ENCODE measurements around the gene GALNT6. TPM values are rescaled to one million over a fixed set of nuclear protein-coding genes. Genes with fewer than 3 reads are reported as not detected.
A peak's percentile ranks its signal among the peaks of the same experiment; 100 is the strongest.

The GALNT6 gene
- total and polyA plus RNA-seq, 2 experiments from 2014 or later = 4.3 to 5.4 TPM

DNA sequence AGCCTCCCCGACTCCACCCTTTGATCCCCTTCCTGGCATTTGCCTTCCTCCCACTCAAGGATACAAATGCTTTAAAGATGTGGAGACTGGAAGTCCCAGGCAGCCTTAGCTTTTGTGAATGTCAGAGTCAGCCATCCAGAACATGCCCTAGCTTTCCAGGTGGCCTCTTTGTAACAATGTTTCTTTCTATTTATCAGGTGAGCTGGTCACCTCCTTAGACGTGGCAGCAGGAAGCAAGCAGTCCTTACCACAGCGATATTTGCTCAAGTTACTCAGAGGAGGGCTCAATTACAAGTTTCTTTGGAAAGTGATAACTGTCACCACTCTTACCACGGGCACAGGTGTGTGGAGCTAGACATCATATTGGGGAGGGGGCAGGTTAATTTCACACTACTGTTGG, 4.9 kb downstream of the GALNT6 start:
- TF ChIP-seq, protein P1, sequence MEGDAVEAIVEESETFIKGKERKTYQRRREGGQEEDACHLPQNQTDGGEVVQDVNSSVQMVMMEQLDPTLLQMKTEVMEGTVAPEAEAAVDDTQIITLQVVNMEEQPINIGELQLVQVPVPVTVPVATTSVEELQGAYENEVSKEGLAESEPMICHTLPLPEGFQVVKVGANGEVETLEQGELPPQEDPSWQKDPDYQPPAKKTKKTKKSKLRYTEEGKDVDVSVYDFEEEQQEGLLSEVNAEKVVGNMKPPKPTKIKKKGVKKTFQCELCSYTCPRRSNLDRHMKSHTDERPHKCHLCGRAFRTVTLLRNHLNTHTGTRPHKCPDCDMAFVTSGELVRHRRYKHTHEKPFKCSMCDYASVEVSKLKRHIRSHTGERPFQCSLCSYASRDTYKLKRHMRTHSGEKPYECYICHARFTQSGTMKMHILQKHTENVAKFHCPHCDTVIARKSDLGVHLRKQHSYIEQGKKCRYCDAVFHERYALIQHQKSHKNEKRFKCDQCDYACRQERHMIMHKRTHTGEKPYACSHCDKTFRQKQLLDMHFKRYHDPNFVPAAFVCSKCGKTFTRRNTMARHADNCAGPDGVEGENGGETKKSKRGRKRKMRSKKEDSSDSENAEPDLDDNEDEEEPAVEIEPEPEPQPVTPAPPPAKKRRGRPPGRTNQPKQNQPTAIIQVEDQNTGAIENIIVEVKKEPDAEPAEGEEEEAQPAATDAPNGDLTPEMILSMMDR (IDR thresholded peaks at IDR 0.05; ENCODE audit: low read depth, low read length) = no peak
- no peaks in the 10 kb centered on the region for H3K9me3 ChIP-seq (ENCODE audit: low read depth)
- DNase-seq (ENCODE audit: low read depth in 1 of 2, low spot score in 1 of 2) = no peak
- H3K36me3 ChIP-seq = no peaks in the 10 kb centered on the region
- no peak overlapping the region for H3K27ac ChIP-seq
- no peak overlapping the region for H3K4me3 ChIP-seq
- peaks cover 14% of the 10 kb centered on the region for H3K4me1 ChIP-seq (ENCODE audit: low read depth)
- H3K27me3 ChIP-seq = no peaks in the 10 kb centered on the region

DNA sequence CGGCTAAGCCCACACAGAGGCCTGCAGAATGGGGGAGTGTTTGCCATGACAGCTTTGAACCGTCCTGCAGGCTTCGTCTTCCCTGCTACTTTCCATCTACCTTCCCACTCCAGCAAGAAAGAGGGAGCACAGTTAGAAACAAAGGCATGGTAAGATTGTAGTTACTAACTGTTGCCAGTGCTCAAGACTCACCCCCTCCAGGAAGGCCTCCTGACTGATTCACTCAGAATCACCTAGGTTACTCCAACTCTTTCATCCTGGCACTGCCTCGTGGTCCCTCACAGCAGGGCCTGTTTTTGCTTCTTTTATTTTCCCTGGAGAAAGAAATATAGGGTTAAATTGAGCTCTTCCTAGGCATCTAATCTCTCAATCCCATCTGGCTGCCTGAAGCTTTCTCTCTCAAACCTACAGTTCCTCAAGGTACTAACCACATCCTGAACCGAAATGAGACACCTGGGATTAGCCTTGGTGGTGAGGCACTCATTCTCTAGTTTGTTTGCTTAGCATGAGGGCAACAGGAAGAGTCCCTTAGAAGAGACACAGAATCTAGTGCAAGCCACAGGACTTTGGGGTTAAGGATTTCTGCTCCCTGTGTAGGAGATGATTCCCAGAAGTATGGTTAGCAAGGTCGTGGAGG, 7.8 kb downstream of the GALNT6 start:
- no peak overlapping the region for H3K4me3 ChIP-seq
- no peak for DNase-seq (ENCODE audit: low read depth in 1 of 2, low spot score in 1 of 2)
- TF ChIP-seq, protein P1 (IDR thresholded peaks at IDR 0.05; ENCODE audit: low read depth, low read length) = no peak
- no peak overlapping the region for H3K27ac ChIP-seq
- peaks cover 11% of the 10 kb centered on the region for H3K4me1 ChIP-seq (ENCODE audit: low read depth)
- H3K36me3 ChIP-seq = no peaks in the 10 kb centered on the region
- no peaks in the 10 kb centered on the region for H3K9me3 ChIP-seq (ENCODE audit: low read depth)
- no peaks in the 10 kb centered on the region for H3K27me3 ChIP-seq

DNA sequence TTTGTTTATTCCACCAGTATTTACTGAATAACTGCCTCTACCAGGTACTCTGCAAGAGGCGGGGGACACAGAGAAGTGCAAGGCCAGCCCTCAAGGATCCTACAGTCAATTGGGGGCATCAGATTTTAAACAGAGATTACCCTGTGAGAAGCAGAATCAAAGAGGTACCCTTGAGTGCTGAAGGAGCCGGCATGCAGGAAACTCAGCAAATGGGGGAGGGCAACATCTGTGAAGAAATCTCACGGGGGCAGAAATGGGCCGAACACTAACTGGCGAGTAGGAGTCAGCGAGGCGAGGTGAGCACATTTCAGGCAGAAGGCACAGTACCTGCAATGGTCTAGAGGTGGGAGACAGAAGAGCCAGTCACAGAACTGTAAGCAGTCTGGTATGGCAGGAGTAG, 9.0 kb downstream of the GALNT6 start:
- TF ChIP-seq, protein P1 (IDR thresholded peaks at IDR 0.05; ENCODE audit: low read depth, low read length) = no peak
- H3K27me3 ChIP-seq = no peaks in the 10 kb centered on the region
- H3K9me3 ChIP-seq (ENCODE audit: low read depth) = no peaks in the 10 kb centered on the region
- H3K4me3 ChIP-seq = no peak overlapping the region
- no peaks in the 10 kb centered on the region for H3K36me3 ChIP-seq
- H3K4me1 ChIP-seq (ENCODE audit: low read depth) = peaks cover 5% of the 10 kb centered on the region
- no peak overlapping the region for H3K27ac ChIP-seq
- DNase-seq (ENCODE audit: low read depth in 1 of 2, low spot score in 1 of 2) = no peak

GRCh38 chr12:51381226-51382079, 9.8 kb downstream of the GALNT6 start:
- no peaks in the 10 kb centered on the region for H3K9me3 ChIP-seq (ENCODE audit: low read depth)
- H3K36me3 ChIP-seq = no peaks in the 10 kb centered on the region
- TF ChIP-seq, protein P1 (IDR thresholded peaks at IDR 0.05; ENCODE audit: low read depth, low read length) = no peak
- H3K27me3 ChIP-seq = no peaks in the 10 kb centered on the region
- H3K27ac ChIP-seq = no peak overlapping the region
- peaks cover 5% of the 10 kb centered on the region for H3K4me1 ChIP-seq (ENCODE audit: low read depth)
- DNase-seq (ENCODE audit: low read depth in 1 of 2, low spot score in 1 of 2) = peak in 1 of 2 donors; percentile 70
- no peak overlapping the region for H3K4me3 ChIP-seq

GRCh38 chr12:51379571-51379970, 11.6 kb downstream of the GALNT6 start:
- TF ChIP-seq, protein P1 (IDR thresholded peaks at IDR 0.05; ENCODE audit: low read depth, low read length) = no peak
- Histone ChIP-seq H3K9me3 (ENCODE audit: low read depth) (no peaks in the 10 kb centered on the region), H3K27me3 (no peaks in the 10 kb centered on the region), H3K4me1 (ENCODE audit: low read depth) (peaks cover 5% of the 10 kb centered on the region), H3K4me3 (no peak overlapping the region), H3K36me3 (no peaks in the 10 kb centered on the region), H3K27ac (no peak overlapping the region)
- no peak for DNase-seq (ENCODE audit: low read depth in 1 of 2, low spot score in 1 of 2)
